ENCODE measurements around the gene PTPRA. TPM values are rescaled to one million over a fixed set of nuclear protein-coding genes. Genes with fewer than 3 reads are reported as not detected.

Gene PTPRA
- total RNA-seq, 1 experiment from 2014 or later: 45.2 TPM

- peaks cover 7% of the 10 kb centered on the region for H3K23me2 ChIP-seq (ENCODE audit: insufficient read length, low read depth, low read length, poor library complexity, severe bottlenecking)
- no peak overlapping the region for H3K56ac ChIP-seq (ENCODE audit: insufficient read length, low read depth, low read length)
- H3K14ac ChIP-seq (ENCODE audit: insufficient read depth, low read length): no peak overlapping the region
- H3K9ac ChIP-seq (ENCODE audit: extremely low read depth, insufficient read length, low read length): no peak overlapping the region
- Mint-ChIP-seq H3K9me3 (no peaks in the 10 kb centered on the region; a peak in 1 of 5 replicates), H3K27ac (no peak overlapping the region), H3K36me3 (ENCODE audit: insufficient read depth in 1 of 3, low read depth in 3 of 3) (no peaks in the 10 kb centered on the region), H3K4me1 (peaks cover 4% of the 10 kb centered on the region in 2 experiments), H3K4me3 (no peak overlapping the region), H3K27me3 (ENCODE audit: low read depth) (no peaks in the 10 kb centered on the region)
- no peak overlapping the region for H2BK15ac ChIP-seq (ENCODE audit: low read depth, low read length)
- no peak overlapping the region for H3K4me2 ChIP-seq (ENCODE audit: insufficient read depth, insufficient read length, low read length)
- H3K79me1 ChIP-seq (ENCODE audit: insufficient read depth, low read depth, low read length, poor library complexity, severe bottlenecking): no peaks in the 10 kb centered on the region
- no peaks in the 10 kb centered on the region for H3K9me3 ChIP-seq (ENCODE audit: control insufficient read depth, low read depth, low read length)
- H3K4me1 ChIP-seq (ENCODE audit: insufficient read depth, low read length): no peaks in the 10 kb centered on the region
- no peak overlapping the region for H2BK5ac ChIP-seq (ENCODE audit: insufficient read length, low read length)
- no peaks in the 10 kb centered on the region for H3K27me3 ChIP-seq (ENCODE audit: insufficient read depth, low read length)
- no peak overlapping the region for H2BK12ac ChIP-seq (ENCODE audit: insufficient read length, low read depth, low read length)
- no peak overlapping the region for H2AK5ac ChIP-seq (ENCODE audit: insufficient read length, low read length)
- WGBS (ENCODE audit: extremely low coverage, insufficient read length, low lambda C conversion rate): no CpG with 5 or more reads among the region's 2 CpGs
- no peak overlapping the region for H3K4ac ChIP-seq (ENCODE audit: low read depth, low read length)
- H2BK120ac ChIP-seq (ENCODE audit: low read depth, low read length, poor library complexity, severe bottlenecking): no peak overlapping the region
- no peak overlapping the region for H3K23ac ChIP-seq (ENCODE audit: insufficient read length, low read depth, low read length)
- no peaks in the 10 kb centered on the region for H3K79me2 ChIP-seq (ENCODE audit: insufficient read depth, low read length)
- TF ChIP-seq CTCF (conservative IDR thresholded peaks at IDR 0.05): no peak
- H4K91ac ChIP-seq (ENCODE audit: insufficient read length, low read depth, low read length): no peak overlapping the region
- no peak overlapping the region for H3T11ph ChIP-seq (ENCODE audit: low read length)
- no peak overlapping the region for H4K5ac ChIP-seq (ENCODE audit: insufficient read length, low read depth, low read length)
- H2BK20ac ChIP-seq (ENCODE audit: low read depth, low read length, poor library complexity, severe bottlenecking): no peak overlapping the region
- no peak overlapping the region for H4K8ac ChIP-seq (replicated peaks; ENCODE audit: insufficient read length, low read depth, low read length)
- H3K27ac ChIP-seq (ENCODE audit: insufficient read length, low read depth, low read length): no peak overlapping the region
- no peak overlapping the region for H2AFZ ChIP-seq (ENCODE audit: low read length)
- no peak overlapping the region for H3K18ac ChIP-seq (ENCODE audit: insufficient read length, low read depth, low read length)
- DNase-seq: no peak
- no peaks in the 10 kb centered on the region for H4K20me1 ChIP-seq (ENCODE audit: control insufficient read depth, insufficient read depth, insufficient read length)
Observed at GRCh38 chr20:2845607-2846006, 27.7 kb upstream of the PTPRA start.
